SU-DHL-6 (cell line): Measurements from ENCODE around the gene COX4I1.

Experiments used
- H2AFZ ChIP-seq: fragments of 200-600 bp; sonication (generic); 2 replicates; pipeline ENCODE4 v1.6.1; 2014; ENCODE audit warnings: low read depth, mild to moderate bottlenecking, moderate library complexity, mixed read lengths, antibody characterized with exemption, low read length; ENCODE audit not compliant: severe bottlenecking
- H3F3A ChIP-seq: fragments of 200-600 bp; shearing (Covaris generic); 2 replicates; pipeline ENCODE4 v1.6.0; 2016; ENCODE audit warnings: antibody characterized with exemption, mild to moderate bottlenecking; ENCODE audit not compliant: insufficient read depth
- H3K27ac ChIP-seq: fragments of 200-600 bp; sonication (generic); 2 replicates; pipeline ENCODE4 v1.5.1; 2016; ENCODE audit warnings: low read depth, mild to moderate bottlenecking, low read length, moderate library complexity, mixed read lengths
- H3K27me3 ChIP-seq: fragments of 200-600 bp; sonication (generic), shearing (Covaris generic); 2 replicates; pipeline ENCODE4 v1.6.0; 2014; ENCODE audit warnings: mild to moderate bottlenecking, low read length
- H3K36me3 ChIP-seq: fragments of 200-600 bp; sonication (generic); 2 replicates; pipeline ENCODE4 v1.6.1; 2014; ENCODE audit warnings: mild to moderate bottlenecking, low read length, mixed read lengths
- H3K4me2 ChIP-seq: fragments of 300-600, 200-600 bp; shearing (Covaris generic), sonication (generic); 2 replicates; pipeline ENCODE4 v1.6.0; 2014; ENCODE audit warnings: low read length, low read depth, mild to moderate bottlenecking; ENCODE audit not compliant: poor library complexity, severe bottlenecking
- H3K4me3 ChIP-seq: fragments of 200-600 bp; sonication (generic); 2 replicates; pipeline ENCODE4 v1.5.1; 2014; ENCODE audit warnings: antibody characterized with exemption, low read length, mild to moderate bottlenecking, mixed read lengths; ENCODE audit not compliant: insufficient read depth, poor library complexity, severe bottlenecking
- H3K79me2 ChIP-seq: fragments of 200-600 bp; sonication (generic); 2 replicates; pipeline ENCODE4 v1.6.1; 2014; ENCODE audit warnings: mild to moderate bottlenecking, low read length, moderate library complexity; ENCODE audit not compliant: insufficient read depth
- H3K9ac ChIP-seq: fragments of 200-600 bp; sonication (generic); 2 replicates; pipeline ENCODE4 v1.7.0; 2014; ENCODE audit warnings: mild to moderate bottlenecking, low read length
- H3K9me2 ChIP-seq: fragments of 200-600 bp; sonication (generic); replicated peaks from 2 replicates; pipeline ENCODE4 v1.6.1; 2014; ENCODE audit warnings: low read length; ENCODE audit not compliant: insufficient read depth
- H3K9me3 ChIP-seq: fragments of 200-600 bp; sonication (generic); 2 replicates; pipeline ENCODE4 v1.6.1; 2014; ENCODE audit warnings: low read length, mixed read lengths; ENCODE audit not compliant: insufficient read depth
- H4K20me1 ChIP-seq: fragments of 200-600 bp; sonication (generic); 2 replicates; pipeline ENCODE4 v1.6.1; 2014; ENCODE audit warnings: low read depth, mild to moderate bottlenecking, antibody characterized with exemption, low read length, moderate library complexity, mixed read lengths
- CTCF ChIP-seq: fragments of 200-600 bp; sonication (generic); IDR thresholded peaks from one replicate; pipeline ENCODE4 v1.5.1; 2017; ENCODE audit warnings: antibody characterized with exemption, mild to moderate bottlenecking, low read length, moderate library complexity; ENCODE audit not compliant: insufficient read depth, poor library complexity, severe bottlenecking
- EZH2phosphoT487 ChIP-seq: fragments of 200-600 bp; sonication (generic), shearing (Covaris generic); conservative IDR thresholded peaks from 2 replicates; pipeline ENCODE4 v1.6.1; 2018; ENCODE audit warnings: mild to moderate bottlenecking, antibody characterized with exemption, low read length, moderate library complexity, mixed read lengths

COX4I1 gene

DNA sequence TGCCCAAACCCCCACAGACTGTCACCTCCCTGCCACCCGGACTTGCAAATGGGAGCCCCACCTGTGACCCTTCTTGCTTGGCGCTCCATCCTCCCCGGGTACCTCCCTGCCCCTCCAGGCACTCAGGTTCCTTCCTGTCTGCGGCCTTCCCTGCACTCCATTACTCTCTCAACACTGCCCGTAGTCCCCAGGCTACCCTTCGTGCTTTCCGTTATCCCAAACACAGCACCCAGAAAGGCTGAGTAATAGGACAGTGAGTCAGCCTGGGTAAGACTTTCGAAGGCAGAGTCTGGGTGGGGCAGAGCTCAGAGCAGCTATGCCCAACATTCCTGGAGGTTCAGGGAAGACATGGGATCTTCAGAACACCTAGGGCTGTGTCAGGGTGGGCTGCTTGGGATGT, 32.0 kb upstream of the COX4I1 start:
- no peaks in the 10 kb centered on the region for H3K9me3 ChIP-seq
- no peak overlapping the region for H3K4me3 ChIP-seq
- H3K4me2 ChIP-seq = no peak overlapping the region
- no peaks in the 10 kb centered on the region for H3F3A ChIP-seq
- no peaks in the 10 kb centered on the region for H4K20me1 ChIP-seq
- no peak overlapping the region for H3K27ac ChIP-seq
- no peaks in the 10 kb centered on the region for H3K36me3 ChIP-seq
- TF ChIP-seq EZH2phosphoT487 (no peak), CTCF (no peak)
- no peaks in the 10 kb centered on the region for H3K9me2 ChIP-seq
- H3K79me2 ChIP-seq = no peaks in the 10 kb centered on the region
- H3K9ac ChIP-seq = no peak overlapping the region
- H3K27me3 ChIP-seq = no peaks in the 10 kb centered on the region
- H2AFZ ChIP-seq = no peak overlapping the region

DNA sequence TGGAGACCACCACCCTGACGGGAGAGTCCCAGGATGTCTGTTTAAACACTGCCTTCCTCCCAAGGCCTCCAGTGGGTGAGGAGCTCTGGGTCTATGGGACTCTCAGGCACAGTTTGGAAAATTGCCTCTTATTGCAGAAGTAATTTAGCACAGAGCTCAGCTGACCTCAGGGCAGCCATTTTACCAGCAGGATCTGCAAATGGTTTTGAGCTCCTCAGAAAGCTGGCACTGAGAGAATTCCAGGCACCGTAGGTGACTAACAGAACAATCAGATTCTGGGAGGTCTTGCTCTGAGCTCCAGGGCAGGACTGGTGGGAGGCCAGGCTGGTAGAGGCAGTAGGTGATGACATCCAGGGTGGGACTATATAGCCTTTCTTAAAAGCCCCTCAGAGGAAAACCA, 31.3 kb upstream of the COX4I1 start:
- Histone ChIP-seq H2AFZ (no peak overlapping the region), H3K36me3 (no peaks in the 10 kb centered on the region), H3K27me3 (no peaks in the 10 kb centered on the region), H3K9ac (no peak overlapping the region), H3F3A (no peaks in the 10 kb centered on the region), H3K4me3 (no peak overlapping the region), H3K9me2 (no peaks in the 10 kb centered on the region), H3K79me2 (no peaks in the 10 kb centered on the region), H4K20me1 (no peaks in the 10 kb centered on the region), H3K4me2 (no peak overlapping the region), H3K9me3 (no peaks in the 10 kb centered on the region), H3K27ac (no peak overlapping the region)
- TF ChIP-seq CTCF (no peak), EZH2phosphoT487 (no peak)

DNA sequence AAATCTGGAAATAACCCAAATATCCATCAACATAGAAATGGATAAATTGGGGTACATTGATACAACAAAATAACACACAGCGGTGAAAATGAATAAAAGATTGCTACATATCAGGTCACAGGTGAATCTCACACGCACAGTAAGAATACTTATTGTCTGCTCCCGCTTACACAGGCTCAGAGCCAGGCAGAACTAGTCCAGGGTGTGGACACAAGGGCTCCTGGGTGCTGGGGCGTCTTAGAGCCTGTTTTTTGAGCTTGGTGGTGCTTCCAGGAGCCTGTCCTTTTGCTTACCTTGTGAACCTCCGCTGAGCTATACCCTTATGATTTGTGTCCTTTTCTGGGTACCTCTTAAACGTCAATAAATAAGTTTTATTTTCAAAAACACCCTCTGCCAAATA, 28.8 kb upstream of the COX4I1 start:
- no peaks in the 10 kb centered on the region for H3K36me3 ChIP-seq
- H3K79me2 ChIP-seq = no peaks in the 10 kb centered on the region
- H3K27ac ChIP-seq = no peak overlapping the region
- H3F3A ChIP-seq = no peaks in the 10 kb centered on the region
- H3K27me3 ChIP-seq = no peaks in the 10 kb centered on the region
- no peak for TF ChIP-seq EZH2phosphoT487
- no peak for TF ChIP-seq CTCF
- no peaks in the 10 kb centered on the region for H3K9me3 ChIP-seq
- no peaks in the 10 kb centered on the region for H3K9me2 ChIP-seq
- H2AFZ ChIP-seq = no peak overlapping the region
- H3K4me3 ChIP-seq = no peak overlapping the region
- H4K20me1 ChIP-seq = no peaks in the 10 kb centered on the region
- no peak overlapping the region for H3K9ac ChIP-seq
- H3K4me2 ChIP-seq = no peak overlapping the region

- no peak overlapping the region for H2AFZ ChIP-seq
Observed at GRCh38 chr16:85773044-85773443, 26.5 kb upstream of the COX4I1 start.

More at GRCh38 chr16:85773044-85773443, 26.5 kb upstream of the COX4I1 start:
- Histone ChIP-seq H3K9ac (no peak overlapping the region), H3K27ac (no peak overlapping the region), H3F3A (no peaks in the 10 kb centered on the region), H3K4me2 (no peak overlapping the region), H3K36me3 (no peaks in the 10 kb centered on the region), H3K27me3 (no peaks in the 10 kb centered on the region), H3K79me2 (no peaks in the 10 kb centered on the region), H3K4me3 (no peak overlapping the region), H3K9me2 (no peaks in the 10 kb centered on the region), H4K20me1 (no peaks in the 10 kb centered on the region), H3K9me3 (no peaks in the 10 kb centered on the region)
- TF ChIP-seq CTCF = no peak
- no peak for TF ChIP-seq EZH2phosphoT487
